ENCODE data around the gene DEPDC1.

GRCh38 chr1:68431076-68431475, 65.8 kb downstream of the DEPDC1 start:
- TF ChIP-seq CTCF (IDR thresholded peaks at IDR 0.05) = no peak
- no peak for TF ChIP-seq POLR2AphosphoS5 (IDR thresholded peaks at IDR 0.05)
- TF ChIP-seq POLR2A (IDR thresholded peaks at IDR 0.05; ENCODE audit: low read depth) = no peak
- TF ChIP-seq EP300 (IDR thresholded peaks at IDR 0.05) = no peak

Data from esophagus muscularis mucosa (tissue), 4 donors.